ENCODE results near the gene FAM47B. TPM values are rescaled to one million over a fixed set of nuclear protein-coding genes. Genes with fewer than 3 reads are reported as not detected.

The FAM47B gene
- total and polyA plus RNA-seq, 12 donors, result not detected

DNA sequence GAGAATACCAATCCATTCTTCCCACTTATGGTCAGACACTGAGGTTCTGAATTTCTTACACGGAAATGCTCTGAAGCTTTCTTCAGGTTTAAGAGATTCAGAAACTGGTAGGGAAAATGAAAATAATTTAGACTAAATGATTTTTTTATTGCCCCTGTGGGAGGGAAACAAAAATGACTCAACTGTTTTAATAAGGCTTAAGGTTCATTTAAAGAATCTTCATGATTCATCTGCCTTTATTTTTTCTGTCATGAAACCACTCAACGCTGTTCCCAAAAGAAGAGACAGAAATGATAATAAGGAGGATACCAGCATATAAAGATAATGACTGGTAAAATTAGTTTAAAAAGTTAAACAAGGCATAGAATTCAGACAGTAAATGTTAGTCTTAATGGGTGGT lies 39.3 kb upstream of the FAM47B start:
- H3K9me3 ChIP-seq (replicated peaks in 1 of 3), result no peaks in the 10 kb centered on the region
- no peak for TF ChIP-seq POLR2A (IDR thresholded peaks at IDR 0.05)
- TF ChIP-seq, protein P1, sequence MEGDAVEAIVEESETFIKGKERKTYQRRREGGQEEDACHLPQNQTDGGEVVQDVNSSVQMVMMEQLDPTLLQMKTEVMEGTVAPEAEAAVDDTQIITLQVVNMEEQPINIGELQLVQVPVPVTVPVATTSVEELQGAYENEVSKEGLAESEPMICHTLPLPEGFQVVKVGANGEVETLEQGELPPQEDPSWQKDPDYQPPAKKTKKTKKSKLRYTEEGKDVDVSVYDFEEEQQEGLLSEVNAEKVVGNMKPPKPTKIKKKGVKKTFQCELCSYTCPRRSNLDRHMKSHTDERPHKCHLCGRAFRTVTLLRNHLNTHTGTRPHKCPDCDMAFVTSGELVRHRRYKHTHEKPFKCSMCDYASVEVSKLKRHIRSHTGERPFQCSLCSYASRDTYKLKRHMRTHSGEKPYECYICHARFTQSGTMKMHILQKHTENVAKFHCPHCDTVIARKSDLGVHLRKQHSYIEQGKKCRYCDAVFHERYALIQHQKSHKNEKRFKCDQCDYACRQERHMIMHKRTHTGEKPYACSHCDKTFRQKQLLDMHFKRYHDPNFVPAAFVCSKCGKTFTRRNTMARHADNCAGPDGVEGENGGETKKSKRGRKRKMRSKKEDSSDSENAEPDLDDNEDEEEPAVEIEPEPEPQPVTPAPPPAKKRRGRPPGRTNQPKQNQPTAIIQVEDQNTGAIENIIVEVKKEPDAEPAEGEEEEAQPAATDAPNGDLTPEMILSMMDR (IDR thresholded peaks at IDR 0.05), result no peak
- no peaks in the 10 kb centered on the region for H3K36me3 ChIP-seq (replicated peaks in 1 of 2)
- WGBS, 4 donors, result 62 to 75% (median 69%) methylated on average over 2 of the region's 2 CpGs
- no peaks in the 10 kb centered on the region for H3K4me1 ChIP-seq (replicated peaks in 1 of 2)
- H3K27ac ChIP-seq, result no peak overlapping the region
- no peak overlapping the region for H3K4me3 ChIP-seq
- H3K27me3 ChIP-seq, result no peaks in the 10 kb centered on the region
- DNase-seq, result no peak
- intact Hi-C loops (cut with DNase I), result no loop called here

GRCh38 chrX:34909151-34909550 lies 33.4 kb upstream of the FAM47B start:
- Histone ChIP-seq H3K4me3 (no peak overlapping the region), H3K9me3 (replicated peaks in 1 of 3) (no peaks in the 10 kb centered on the region), H3K27me3 (peaks cover 11% of the 10 kb centered on the region), H3K27ac (no peak overlapping the region), H3K36me3 (replicated peaks in 1 of 2) (no peaks in the 10 kb centered on the region), H3K4me1 (replicated peaks in 1 of 2) (no peaks in the 10 kb centered on the region)
- DNase-seq, result no peak
- 42 to 55% (median 48%) methylated on average over 2 of the region's 2 CpGs for WGBS, 4 donors
- intact Hi-C loops (cut with DNase I), result no loop called here
- no peak for TF ChIP-seq POLR2A (IDR thresholded peaks at IDR 0.05)
- TF ChIP-seq, protein P1 (IDR thresholded peaks at IDR 0.05), result no peak

DNA sequence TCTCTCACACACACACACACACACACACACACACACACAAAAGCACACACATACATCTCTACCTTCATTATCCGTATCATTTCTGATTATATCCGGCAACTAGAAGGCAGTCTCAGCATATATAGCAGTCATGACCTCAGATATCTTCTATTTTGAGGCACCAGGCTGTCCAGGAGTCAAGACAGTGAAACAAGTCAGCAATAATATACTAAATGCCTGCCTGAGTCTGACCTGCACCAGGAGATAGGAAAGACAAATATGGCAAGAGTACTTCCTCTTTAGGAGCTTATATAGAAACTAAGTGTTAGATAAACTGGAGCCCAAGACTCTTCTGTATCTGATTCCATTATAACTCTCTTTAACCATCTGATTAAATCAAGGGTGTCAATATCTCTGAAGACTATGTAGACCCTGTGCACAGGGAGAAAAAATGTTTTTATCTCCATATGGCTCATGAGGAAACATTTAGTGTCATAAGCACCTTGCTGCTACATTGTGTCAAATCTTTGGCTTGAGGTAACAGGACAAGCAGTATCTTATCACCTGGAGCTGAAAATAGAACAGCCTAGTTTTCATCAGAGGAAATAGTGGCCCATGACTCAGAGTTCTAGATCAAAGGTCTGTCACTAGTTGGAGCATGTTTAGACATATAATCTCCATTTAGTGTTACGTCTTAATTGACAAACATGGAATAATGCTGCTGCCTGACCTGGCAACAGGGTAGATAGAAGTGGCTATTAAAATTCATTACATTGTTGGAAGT lies 27.0 kb upstream of the FAM47B start:
- 63 to 74% (median 71%) methylated on average over 3 of the region's 3 CpGs for WGBS, 4 donors
- H3K4me1 ChIP-seq (replicated peaks in 1 of 2), result no peaks in the 10 kb centered on the region
- H3K9me3 ChIP-seq (replicated peaks in 1 of 3), result no peaks in the 10 kb centered on the region
- no peak overlapping the region for H3K27ac ChIP-seq
- intact Hi-C loops (cut with DNase I), result no loop called here
- H3K4me3 ChIP-seq, result no peak overlapping the region
- H3K27me3 ChIP-seq, result peaks cover 11% of the 10 kb centered on the region
- no peak for DNase-seq
- TF ChIP-seq POLR2A (IDR thresholded peaks at IDR 0.05), result no peak
- TF ChIP-seq, protein P1 (IDR thresholded peaks at IDR 0.05), result no peak
- H3K36me3 ChIP-seq (replicated peaks in 1 of 2), result no peaks in the 10 kb centered on the region

DNA sequence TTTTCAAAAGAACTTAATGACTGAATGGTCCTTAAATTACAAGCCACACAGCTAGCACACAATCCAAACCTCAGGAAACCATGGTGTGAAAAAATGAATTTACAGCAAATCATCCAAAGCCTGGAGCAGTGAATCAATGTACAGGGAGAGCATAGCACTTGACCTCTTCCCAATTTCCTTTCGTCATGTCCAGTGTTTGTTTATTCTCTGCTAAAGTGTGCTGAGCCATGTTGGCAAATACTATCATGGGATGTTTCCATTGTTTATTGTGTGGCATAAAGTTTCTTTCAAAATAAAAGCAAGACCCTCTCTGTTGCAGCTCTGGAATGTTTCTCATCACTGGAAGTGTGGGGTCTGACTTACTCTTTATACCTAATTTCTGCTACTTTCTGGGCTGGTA lies 25.4 kb upstream of the FAM47B start:
- DNase-seq, result no peak
- intact Hi-C loops (cut with DNase I), result no loop called here
- TF ChIP-seq, protein P1 (IDR thresholded peaks at IDR 0.05), result no peak
- no peak for TF ChIP-seq POLR2A (IDR thresholded peaks at IDR 0.05)
- no peaks in the 10 kb centered on the region for H3K36me3 ChIP-seq (replicated peaks in 1 of 2)
- H3K27me3 ChIP-seq, result peaks cover 8% of the 10 kb centered on the region
- 62 to 94% (median 81%) methylated on average over 1 of the region's 1 CpG for WGBS, 4 donors
- no peaks in the 10 kb centered on the region for H3K4me1 ChIP-seq (replicated peaks in 1 of 2)
- no peak overlapping the region for H3K4me3 ChIP-seq
- no peak overlapping the region for H3K27ac ChIP-seq
- no peaks in the 10 kb centered on the region for H3K9me3 ChIP-seq (replicated peaks in 1 of 3)

Data from adrenal gland (tissue), 12 donors.